Activated CD4-positive, CD25-positive, alpha-beta regulatory T cell treated with anti-CD3 and anti-CD28 coated beads, Interleukin-2, amount 50 U/mL, for 24 hours (primary cell): ENCODE data around the gene HNRNPA1L2.
"Not testable (repeated sequence)": the region's sequence is repeated elsewhere in the genome, so short reads cannot be mapped to it uniquely, and the experiment has no call there.

Experiments used
- ATAC-seq, 2 donors: fragments of 150-1000 bp; cut with Tn5 transposase; one replicate each; pipeline ENCODE4 v1.10.0; 2021; ENCODE audit warnings: mild to moderate bottlenecking in 1 of 2, moderate library complexity in 1 of 2

HNRNPA1L2 gene

GRCh38 chr13:52642131-52642530 lies at the start of gene HNRNPA1L2:
Gene HNRNPA1L2 (plus strand): TSS chr13:52642431. CDS start chr13:52642493, 62 bp downstream.
- no peak for ATAC-seq

- ATAC-seq, result not testable (repeated sequence)
These were observed 49.1 kb upstream of the HNRNPA1L2 start for GRCh38 chr13:52593175-52593574.

- not testable (repeated sequence) for ATAC-seq
These were observed 48.4 kb upstream of the HNRNPA1L2 start for GRCh38 chr13:52593812-52594211.

- not testable (repeated sequence) for ATAC-seq
These were observed 47.9 kb upstream of the HNRNPA1L2 start for GRCh38 chr13:52594295-52594694.

GRCh38 chr13:52597676-52598075 lies 44.6 kb upstream of the HNRNPA1L2 start:
- ATAC-seq, result no peak

- no peak for ATAC-seq
These were observed 43.0 kb upstream of the HNRNPA1L2 start for GRCh38 chr13:52599037-52599847.

- no peak for ATAC-seq
These were observed 42.2 kb upstream of the HNRNPA1L2 start for GRCh38 chr13:52599848-52600603.

- ATAC-seq, result no peak
These were observed 41.6 kb upstream of the HNRNPA1L2 start for GRCh38 chr13:52600666-52601065.

GRCh38 chr13:52603316-52603715 lies 38.9 kb upstream of the HNRNPA1L2 start:
- not testable (repeated sequence) for ATAC-seq

GRCh38 chr13:52606126-52606525 lies 36.1 kb upstream of the HNRNPA1L2 start:
- not testable (repeated sequence) for ATAC-seq

GRCh38 chr13:52606795-52607194 lies 35.4 kb upstream of the HNRNPA1L2 start:
- not testable (repeated sequence) for ATAC-seq

GRCh38 chr13:52608184-52608583 lies 34.0 kb upstream of the HNRNPA1L2 start:
- ATAC-seq, result not testable (repeated sequence)

- peak; percentile 43 to 58 for ATAC-seq
These were observed 33.1 kb upstream of the HNRNPA1L2 start for GRCh38 chr13:52609013-52609606.

- not testable (repeated sequence) for ATAC-seq
These were observed 32.1 kb upstream of the HNRNPA1L2 start for GRCh38 chr13:52610158-52610557.

GRCh38 chr13:52615134-52615801 lies 27.0 kb upstream of the HNRNPA1L2 start:
- ATAC-seq, result no peak

- no peak for ATAC-seq
These were observed 26.4 kb upstream of the HNRNPA1L2 start for GRCh38 chr13:52615812-52616211.

GRCh38 chr13:52617070-52618060 lies 24.9 kb upstream of the HNRNPA1L2 start:
- peak; percentile 97 to 98 for ATAC-seq

- not testable (repeated sequence) for ATAC-seq
These were observed 11.0 kb upstream of the HNRNPA1L2 start for GRCh38 chr13:52631083-52631690.

GRCh38 chr13:52638666-52639328 lies 3.4 kb upstream of the HNRNPA1L2 start:
- ATAC-seq, result no peak

- no peak for ATAC-seq
These were observed 1.9 kb downstream of the HNRNPA1L2 start for GRCh38 chr13:52644108-52644507.
